Ammon's horn (tissue), 1 donor: ENCODE results near the gene MEX3D.

Source experiments
- DNase-seq: peaks from one replicate; pipeline ENCODE4 v3.0.0-alpha.2; 2016; ENCODE audit warnings: low spot score

The MEX3D gene

GRCh38 chr19:1593501-1593772, 25.3 kb upstream of the MEX3D start:
- no peak for DNase-seq

- DNase-seq, result peak; percentile 95
Observed at GRCh38 chr19:1592755-1593500, 24.8 kb upstream of the MEX3D start, which contains the start of gene MBD3. TSS of gene MBD3 (minus strand) at chr19:1592865. CDS start at chr19:1592631, 234 bp downstream.

- peak; percentile 89 for DNase-seq
Observed at GRCh38 chr19:1592024-1592754, 24.1 kb upstream of the MEX3D start.

GRCh38 chr19:1591421-1592023, 23.4 kb upstream of the MEX3D start:
- no peak for DNase-seq

GRCh38 chr19:1590641-1591397, 22.7 kb upstream of the MEX3D start:
- DNase-seq, result no peak

GRCh38 chr19:1587872-1588271, 19.7 kb upstream of the MEX3D start:
- no peak for DNase-seq

- no peak for DNase-seq
Observed at GRCh38 chr19:1585243-1585580, 17.1 kb upstream of the MEX3D start.

- no peak for DNase-seq
Observed at GRCh38 chr19:1584500-1585242, 16.5 kb upstream of the MEX3D start.

- DNase-seq, result no peak
Observed at GRCh38 chr19:1582201-1582600, 14.1 kb upstream of the MEX3D start.

- DNase-seq, result no peak
Observed at GRCh38 chr19:1580957-1581356, 12.8 kb upstream of the MEX3D start.

GRCh38 chr19:1580382-1580781, 12.3 kb upstream of the MEX3D start:
- no peak for DNase-seq

- DNase-seq, result no peak
Observed at GRCh38 chr19:1579222-1579621, 11.1 kb upstream of the MEX3D start.

GRCh38 chr19:1577929-1578618, 9.9 kb upstream of the MEX3D start:
- DNase-seq, result no peak

GRCh38 chr19:1577090-1577928, 9.2 kb upstream of the MEX3D start:
- no peak for DNase-seq

GRCh38 chr19:1576242-1577089, 8.3 kb upstream of the MEX3D start:
- DNase-seq, result no peak

GRCh38 chr19:1575323-1576241, 7.5 kb upstream of the MEX3D start:
- no peak for DNase-seq

GRCh38 chr19:1574354-1575136, 6.4 kb upstream of the MEX3D start:
- DNase-seq, result no peak

- DNase-seq, result no peak
Observed at GRCh38 chr19:1572795-1573194, 4.7 kb upstream of the MEX3D start.
